Endothelial cell of umbilical vein (primary cell): ENCODE results near the gene CEP57. TPM values are rescaled to one million over a fixed set of nuclear protein-coding genes. Genes with fewer than 3 reads are reported as not detected.

Experiments used
- BruUV-seq: library from RNA; stranded (reverse); fragments of 400-500 nt; replicated peaks from 2 replicates; lab custom pipeline; 2021; lab: Mats Ljungman, UMichigan
- CTCF ChIA-PET: fragments of 300-600, 350-600 bp; sonication (Branson Sonifier 250); formaldehyde crosslinking; loops from one replicate; lab custom pipeline; 2021; ENCODE audit warnings: antibody characterized with exemption, inconsistent platforms; lab: Charles Lee
- POLR2A ChIA-PET: fragments of 300-600, 350-600 bp; sonication (Branson Sonifier 250); formaldehyde crosslinking; loops from one replicate; lab custom pipeline; 2021; ENCODE audit warnings: antibody characterized with exemption, inconsistent platforms; lab: Charles Lee
- DNase-seq: peaks from one replicate; pipeline ENCODE4 v3.0.0-alpha.2; 2011; ENCODE audit warnings: low read depth, low spot score
- FAIRE-seq: peaks from 2 replicates; lab custom pipeline; 2011; peaks lifted over from hg19 to GRCh38; lab: Jason Lieb, UNC
- H2AFZ ChIP-seq: 2 replicates; pipeline ENCODE4 v1.6.0; 2012; ENCODE audit warnings: low read depth, low read length, control low read depth, inconsistent platforms
- H3K27ac ChIP-seq: 2 replicates; pipeline ENCODE4 v1.5.1; 2011; ENCODE audit warnings: low read depth, mild to moderate bottlenecking, control low read depth, low read length, moderate library complexity; ENCODE audit not compliant: insufficient read depth
- H3K27me3 ChIP-seq, 2 experiments: 2 replicates each; pipeline versions ENCODE4 v1.6.0 to v1.6.1; 2011; ENCODE audit warnings: low read length in 2 of 2, mixed read lengths in 1 of 2; ENCODE audit not compliant: control insufficient read depth in 2 of 2, insufficient read depth in 2 of 2
- H3K36me3 ChIP-seq, 2 experiments: 2 replicates in 1 of 2; 3 replicates in 1 of 2; pipeline ENCODE4 v1.5.1; 2011; ENCODE audit warnings: low read length in 2 of 2, mild to moderate bottlenecking in 1 of 2, moderate library complexity in 1 of 2; ENCODE audit not compliant: control insufficient read depth in 2 of 2, insufficient read depth in 2 of 2; ENCODE audit errors: extremely low read depth in 1 of 2
- H3K4me1 ChIP-seq: 3 replicates; pipeline ENCODE4 v1.5.1; 2011; ENCODE audit warnings: mild to moderate bottlenecking, low read length; ENCODE audit not compliant: control insufficient read depth, insufficient read depth; ENCODE audit errors: extremely low read depth
- H3K4me2 ChIP-seq: 2 replicates; pipeline ENCODE4 v1.6.1; 2011; ENCODE audit warnings: low read length, control low read depth, mixed read lengths; ENCODE audit not compliant: insufficient read depth
- H3K4me3 ChIP-seq, 3 experiments: fragments of 200-600 bp in 1 of 3; sonication (generic), shearing (Covaris generic) in 1 of 3; replicated peaks in 1 of 3; 2 replicates each; pipeline ENCODE4 v1.5.1; 2011 to 2016; ENCODE audit warnings: control low read depth in 3 of 3, low read length in 3 of 3, mild to moderate bottlenecking in 2 of 3, inconsistent platforms in 1 of 3, low read depth in 1 of 3, moderate library complexity in 1 of 3; ENCODE audit not compliant: insufficient read depth in 1 of 3
- H3K79me2 ChIP-seq: 2 replicates; pipeline ENCODE4 v1.6.0; 2012; ENCODE audit warnings: low read length, inconsistent platforms; ENCODE audit not compliant: control insufficient read depth, insufficient read depth
- H3K9ac ChIP-seq: replicated peaks from 2 replicates; pipeline ENCODE3; 2011; ENCODE audit warnings: low read length, control low read depth; ENCODE audit not compliant: insufficient read depth; ENCODE audit errors: extremely low read depth
- H3K9me1 ChIP-seq: replicated peaks from 3 replicates; pipeline ENCODE4 v1.6.0; 2011; ENCODE audit warnings: mild to moderate bottlenecking, low read length; ENCODE audit not compliant: control insufficient read depth, insufficient read depth; ENCODE audit errors: extremely low read depth
- H3K9me3 ChIP-seq: replicated peaks from 2 replicates; pipeline ENCODE4 v1.5.1; 2012; ENCODE audit warnings: low read length, inconsistent platforms; ENCODE audit not compliant: control insufficient read depth, insufficient read depth
- H4K20me1 ChIP-seq: replicated peaks from 2 replicates; pipeline ENCODE3; 2011; ENCODE audit warnings: mild to moderate bottlenecking, low read length; ENCODE audit not compliant: control insufficient read depth, insufficient read depth; ENCODE audit errors: extremely low read depth
- CTCF ChIP-seq, 2 donors: IDR thresholded peaks; 1 replicate in 1 of 2; 2 replicates in 1 of 2; pipeline ENCODE4 v1.5.1; 2011; ENCODE audit warnings: low read length in 2 of 2, mild to moderate bottlenecking in 2 of 2, moderate library complexity in 2 of 2, control low read depth in 1 of 2, inconsistent platforms in 1 of 2, low read depth in 1 of 2; ENCODE audit not compliant: insufficient read depth in 1 of 2; ENCODE audit errors: extremely low read depth in 1 of 2
- EZH2 ChIP-seq: IDR thresholded peaks from 2 replicates; pipeline ENCODE4 v1.6.1; 2012; ENCODE audit warnings: borderline replicate concordance, low read depth, mild to moderate bottlenecking, moderate library complexity, low read length, inconsistent platforms; ENCODE audit not compliant: severe bottlenecking
- FOS ChIP-seq: IDR thresholded peaks from 2 replicates; pipeline ENCODE4 v1.6.1; 2011; ENCODE audit warnings: mild to moderate bottlenecking, low read length, moderate library complexity, borderline replicate concordance; ENCODE audit not compliant: insufficient read depth
- GATA2 ChIP-seq: IDR thresholded peaks from 2 replicates; pipeline ENCODE4 v1.7.0; 2011; ENCODE audit warnings: low read depth, mild to moderate bottlenecking, moderate library complexity, mixed read lengths, low read length; ENCODE audit not compliant: insufficient read length, insufficient read depth
- JUN ChIP-seq: IDR thresholded peaks from 2 replicates; pipeline ENCODE4 v1.6.1; 2011; ENCODE audit warnings: borderline replicate concordance, low read depth; ENCODE audit not compliant: insufficient read length, insufficient read depth
- MAX ChIP-seq: IDR thresholded peaks from 2 replicates; pipeline ENCODE4 v1.6.1; 2011; ENCODE audit not compliant: insufficient read depth, insufficient read length
- MYC ChIP-seq: IDR thresholded peaks from one replicate; pipeline ENCODE4 v1.6.1; 2011; ENCODE audit warnings: mild to moderate bottlenecking, low read depth, low read length
- POLR2A ChIP-seq: IDR thresholded peaks from 2 replicates; pipeline ENCODE4 v1.6.1; 2012; ENCODE audit warnings: low read depth, mild to moderate bottlenecking, control low read depth, low read length
- POLR2AphosphoS5 ChIP-seq: IDR thresholded peaks from 2 replicates; pipeline ENCODE4 v1.6.1; 2012; ENCODE audit warnings: low read depth, mild to moderate bottlenecking, control low read depth, low read length, moderate library complexity; ENCODE audit not compliant: insufficient read depth
- dilution Hi-C: fragments of 300-500 bp; cut with MboI; formaldehyde crosslinking; loops from one replicate; pipeline ENCODE4 v1.15.0; 2019; ENCODE audit warnings: low sequenced_read_pairs; ENCODE audit not compliant: extremely low pct_ligation_motif_present
- intact Hi-C: fragments of 100-400 bp; cut with micrococcal nuclease; formaldehyde crosslinking; loops from one replicate; pipeline ENCODE4 v1.10.0; 2022
- polyA plus RNA-seq, 4 experiments: library from polyadenylated mRNA; depleted of rRNA in 3 of 4; stranded (reverse) in 3 of 4; unstranded in 1 of 4; fragments of >200 nt; gene quantifications; 2 replicates each; pipeline versions ENCODE4 v1.2.1 to v1.2.3, GENCODE V29; 2011 to 2012; ENCODE audit warnings: missing spikeins in 1 of 4
- total RNA-seq: library from RNA; stranded (reverse); gene quantifications from 2 replicates; pipeline ENCODE4 v1.2.3, GENCODE V29; 2021

The CEP57 gene
- total and polyA plus RNA-seq, 2 donors (not counting 3 experiments of a cell fraction or from before 2014, with no cell fraction given): 16.0 to 35.2 TPM

GRCh38 chr11:95803973-95804372, 13.7 kb downstream of the CEP57 start:
- no peak overlapping the region for H3K4me2 ChIP-seq
- BruUV-seq: no TSS peak
- H3K4me1 ChIP-seq: no peaks in the 10 kb centered on the region
- H3K27me3 ChIP-seq: no peaks in the 10 kb centered on the region
- H3K79me2 ChIP-seq: no peaks in the 10 kb centered on the region
- FAIRE-seq (no peak), DNase-seq (no peak)
- ChIA-PET POLR2A (no interaction called here), CTCF (interaction anchor here (1.2 kb wide), 1 partner anchor 32 kb away, joined by 3 read pairs; no protein-coding TSS in a partner anchor)
- intact Hi-C loops (no loop called here), dilution Hi-C loops (no loop called here)
- H2AFZ ChIP-seq: no peak overlapping the region
- no peak for TF ChIP-seq CTCF (IDR thresholded peaks at IDR 0.05; ENCODE audit: extremely low read depth in 1 of 2, insufficient read depth in 1 of 2, low read depth in 1 of 2, low read length in 2 of 2)
- H3K9me3 ChIP-seq: no peaks in the 10 kb centered on the region
- H4K20me1 ChIP-seq: no peaks in the 10 kb centered on the region
- H3K27ac ChIP-seq: no peak overlapping the region
- no peak overlapping the region for H3K4me3 ChIP-seq
- no peak overlapping the region for H3K9ac ChIP-seq
- no peaks in the 10 kb centered on the region for H3K9me1 ChIP-seq
- H3K36me3 ChIP-seq: peaks cover 0 to 2% of the 10 kb centered on the region in 2 experiments

- DNase-seq (no peak), FAIRE-seq (no peak)
- intact Hi-C loops (no loop called here), dilution Hi-C loops (no loop called here)
- no peaks in the 10 kb centered on the region for H3K4me1 ChIP-seq
- no peaks in the 10 kb centered on the region for H3K36me3 ChIP-seq
- H3K27me3 ChIP-seq: no peaks in the 10 kb centered on the region
- H3K27ac ChIP-seq: no peak overlapping the region
- H3K4me3 ChIP-seq: no peak overlapping the region
- H3K9me3 ChIP-seq: no peaks in the 10 kb centered on the region
- ChIA-PET POLR2A (no interaction called here), CTCF (no interaction called here)
- no peak overlapping the region for H3K9ac ChIP-seq
- no peak overlapping the region for H2AFZ ChIP-seq
- TF ChIP-seq EZH2 (no peak), CTCF (IDR thresholded peaks at IDR 0.05; ENCODE audit: extremely low read depth in 1 of 2, insufficient read depth in 1 of 2, low read depth in 1 of 2, low read length in 2 of 2) (no peak), POLR2A (no peak), GATA2 (no peak), MAX (no peak), FOS (no peak), POLR2AphosphoS5 (no peak), MYC (no peak), JUN (no peak)
- no peaks in the 10 kb centered on the region for H4K20me1 ChIP-seq
- no TSS peak for BruUV-seq
- no peaks in the 10 kb centered on the region for H3K79me2 ChIP-seq
- no peak overlapping the region for H3K4me2 ChIP-seq
- H3K9me1 ChIP-seq: no peaks in the 10 kb centered on the region
Observed at GRCh38 chr11:95805869-95806268, 15.6 kb downstream of the CEP57 start.
